GM23248 (cell line): Measurements from ENCODE around the gene NUP160. TPM values are rescaled to one million over a fixed set of nuclear protein-coding genes. Genes with fewer than 3 reads are reported as not detected.

ENCODE experiments used
- DNase-seq: peaks from one replicate; pipeline ENCODE4 v3.0.0-alpha.2; 2015
- H2AFZ ChIP-seq: fragments of 200-600 bp; sonication (generic); 2 replicates; pipeline ENCODE4 v1.6.1; 2016; ENCODE audit warnings: antibody characterized with exemption
- H3F3A ChIP-seq: fragments of 200-600 bp; sonication (generic); 2 replicates; pipeline ENCODE4 v1.6.1; 2016; ENCODE audit warnings: mild to moderate bottlenecking, antibody characterized with exemption, mixed run types; ENCODE audit not compliant: insufficient read depth
- H3K27ac ChIP-seq: fragments of 200-600 bp; sonication (generic); 2 replicates; pipeline ENCODE4 v1.5.1; 2016; ENCODE audit warnings: mild to moderate bottlenecking
- H3K27me3 ChIP-seq: fragments of 200-600 bp; sonication (generic); replicated peaks from 2 replicates; pipeline ENCODE4 v1.6.1; 2016; ENCODE audit warnings: mild to moderate bottlenecking; ENCODE audit not compliant: insufficient read depth
- H3K36me3 ChIP-seq: fragments of 200-600 bp; sonication (generic); 2 replicates; pipeline ENCODE4 v1.6.1; 2016; ENCODE audit warnings: low read depth, mild to moderate bottlenecking
- H3K4me1 ChIP-seq: fragments of 200-600 bp; sonication (generic); 2 replicates; pipeline ENCODE4 v1.6.1; 2016; ENCODE audit warnings: mild to moderate bottlenecking; ENCODE audit not compliant: insufficient read depth
- H3K4me2 ChIP-seq: fragments of 200-600 bp; sonication (generic); one replicate; pipeline ENCODE4 v1.6.1; 2016; ENCODE audit warnings: mild to moderate bottlenecking; ENCODE audit not compliant: unreplicated experiment
- H3K4me3 ChIP-seq: fragments of 200-600 bp; sonication (generic); 2 replicates; pipeline ENCODE4 v1.5.1; 2016; ENCODE audit warnings: mild to moderate bottlenecking
- H3K79me2 ChIP-seq: fragments of 200-600 bp; sonication (generic); 2 replicates; pipeline ENCODE4 v1.6.1; 2016; ENCODE audit warnings: mild to moderate bottlenecking; ENCODE audit not compliant: insufficient read depth
- H3K9ac ChIP-seq: fragments of 200-600 bp; sonication (generic); 2 replicates; pipeline ENCODE4 v1.6.1; 2016; ENCODE audit warnings: mild to moderate bottlenecking
- H3K9me2 ChIP-seq: fragments of 200-600 bp; sonication (generic); 2 replicates; pipeline ENCODE4 v1.6.1; 2016; ENCODE audit warnings: mixed run types, mild to moderate bottlenecking, moderate library complexity; ENCODE audit not compliant: insufficient read depth
- H3K9me3 ChIP-seq: fragments of 200-600 bp; sonication (generic); one replicate; pipeline ENCODE4 v1.6.1; 2017; ENCODE audit warnings: low read depth
- H4K20me1 ChIP-seq: fragments of 200-600 bp; sonication (generic); 2 replicates; pipeline ENCODE4 v1.6.0; 2016; ENCODE audit not compliant: insufficient read depth
- EZH2 ChIP-seq: fragments of 200-600 bp; sonication (generic); IDR thresholded peaks from 2 replicates; pipeline ENCODE4 v1.6.1; 2018; ENCODE audit warnings: antibody characterized with exemption, mild to moderate bottlenecking; ENCODE audit not compliant: insufficient read depth, poor library complexity, severe bottlenecking
- EZH2phosphoT487 ChIP-seq: fragments of 200-600 bp; sonication (generic); IDR thresholded peaks from 2 replicates; pipeline ENCODE4 v1.6.1; 2018; ENCODE audit warnings: antibody characterized with exemption, moderate library complexity, mild to moderate bottlenecking, low read depth; ENCODE audit not compliant: insufficient read depth
- WGBS, 2 experiments: methylation state at CpG; one replicate each; pipeline ENCODE4 v1.1.6; 2015 to 2017; ENCODE audit warnings: low lambda C conversion rate in 2 of 2, low coverage in 1 of 2; ENCODE audit errors: missing lambda C conversion rate in 2 of 2; 5-methylcytosine and 5-hydroxymethylcytosine counted together
- in situ Hi-C: fragments of 300-500 bp; cut with MboI; formaldehyde crosslinking; loops from 2 replicates; pipeline ENCODE4 v1.15.0; 2020
- polyA plus RNA-seq: library from polyadenylated mRNA; unstranded; fragments of >200 nt; fragmentation: Nextera tagmentation; extraction: Ambion mirVana; gene quantifications from 2 replicates; pipeline ENCODE4 v1.2.1, GENCODE V29; 2016
- total RNA-seq: library from RNA; depleted of rRNA; stranded (reverse); fragments of >200 nt; shearing (Covaris generic); gene quantifications from 2 replicates; pipeline ENCODE4 v1.2.3, GENCODE V29; 2014

Gene NUP160
- total and polyA plus RNA-seq, 2 experiments from 2014 or later = 19.5 to 21.0 TPM

DNA sequence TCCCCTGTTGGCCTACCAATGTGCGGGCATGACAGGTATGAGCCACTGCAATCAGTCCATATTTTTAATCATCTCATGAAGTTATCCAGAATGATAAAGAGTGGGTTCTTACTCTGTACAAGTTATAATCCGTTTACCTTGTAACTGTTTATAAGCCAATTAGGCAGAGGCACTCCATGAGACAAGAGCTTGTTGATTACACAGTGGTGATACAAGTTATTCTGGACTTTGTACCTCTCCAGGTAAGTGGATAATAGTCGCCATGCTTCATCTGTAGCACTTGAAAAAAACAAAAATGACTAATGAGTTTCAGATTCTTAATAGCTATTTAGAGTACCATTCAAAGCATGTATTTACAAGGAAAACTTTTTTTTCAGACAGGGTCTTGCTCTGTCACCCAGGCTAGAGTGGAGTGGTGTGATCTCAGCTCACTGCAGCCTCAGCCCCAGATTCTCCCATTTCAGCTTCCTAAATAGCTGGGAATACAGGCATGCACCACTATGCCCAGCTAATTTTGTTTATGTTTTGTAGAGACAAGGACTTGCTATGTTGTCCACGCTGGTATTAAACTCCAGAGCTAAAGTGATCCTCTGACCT is 63.3 kb downstream of the NUP160 start:
- no peaks in the 10 kb centered on the region for H4K20me1 ChIP-seq
- TF ChIP-seq EZH2phosphoT487 (no peak), EZH2 (no peak)
- H3K36me3 ChIP-seq = peaks cover 41% of the 10 kb centered on the region
- H3F3A ChIP-seq = 0 out of 2 replicates have a peak, but pooled peaks cover 14% of the 10 kb centered on the region
- WGBS, 2 experiments = 87 to 91% methylated on average over 4 of the region's 4 CpGs
- H3K9ac ChIP-seq = no peak overlapping the region
- H3K9me2 ChIP-seq = no peaks in the 10 kb centered on the region
- H2AFZ ChIP-seq = no peak overlapping the region
- H3K9me3 ChIP-seq = no peaks in the 10 kb centered on the region
- H3K79me2 ChIP-seq = no peaks in the 10 kb centered on the region
- no peak overlapping the region for H3K4me3 ChIP-seq
- DNase-seq = no peak
- H3K4me2 ChIP-seq = no peak overlapping the region
- H3K27me3 ChIP-seq = no peaks in the 10 kb centered on the region
- H3K27ac ChIP-seq = no peak overlapping the region
- H3K4me1 ChIP-seq = 0 out of 2 replicates have a peak, but pooled peaks cover 7% of the 10 kb centered on the region
- in situ Hi-C loops = no loop called here

- TF ChIP-seq EZH2phosphoT487 = no peak
- TF ChIP-seq EZH2 = no peak
- DNase-seq = no peak
- H3K4me2 ChIP-seq = no peak overlapping the region
- H3K4me1 ChIP-seq = 0 out of 2 replicates have a peak, but pooled peaks cover 7% of the 10 kb centered on the region
- no peak overlapping the region for H2AFZ ChIP-seq
- in situ Hi-C loops = no loop called here
- no peak overlapping the region for H3K27ac ChIP-seq
- 84 to 89% methylated on average over 2 of the region's 2 CpGs for WGBS, 2 experiments
- no peaks in the 10 kb centered on the region for H3K27me3 ChIP-seq
- no peak overlapping the region for H3K9ac ChIP-seq
- peaks cover 55% of the 10 kb centered on the region for H3K36me3 ChIP-seq
- no peaks in the 10 kb centered on the region for H4K20me1 ChIP-seq
- H3K9me2 ChIP-seq = no peaks in the 10 kb centered on the region
- H3K4me3 ChIP-seq = no peak overlapping the region
- no peaks in the 10 kb centered on the region for H3K79me2 ChIP-seq
- 0 out of 2 replicates have a peak, but pooled peaks cover 14% of the 10 kb centered on the region for H3F3A ChIP-seq
- no peaks in the 10 kb centered on the region for H3K9me3 ChIP-seq
Measured at GRCh38 chr11:47783087-47783610, 65.0 kb downstream of the NUP160 start.

DNA sequence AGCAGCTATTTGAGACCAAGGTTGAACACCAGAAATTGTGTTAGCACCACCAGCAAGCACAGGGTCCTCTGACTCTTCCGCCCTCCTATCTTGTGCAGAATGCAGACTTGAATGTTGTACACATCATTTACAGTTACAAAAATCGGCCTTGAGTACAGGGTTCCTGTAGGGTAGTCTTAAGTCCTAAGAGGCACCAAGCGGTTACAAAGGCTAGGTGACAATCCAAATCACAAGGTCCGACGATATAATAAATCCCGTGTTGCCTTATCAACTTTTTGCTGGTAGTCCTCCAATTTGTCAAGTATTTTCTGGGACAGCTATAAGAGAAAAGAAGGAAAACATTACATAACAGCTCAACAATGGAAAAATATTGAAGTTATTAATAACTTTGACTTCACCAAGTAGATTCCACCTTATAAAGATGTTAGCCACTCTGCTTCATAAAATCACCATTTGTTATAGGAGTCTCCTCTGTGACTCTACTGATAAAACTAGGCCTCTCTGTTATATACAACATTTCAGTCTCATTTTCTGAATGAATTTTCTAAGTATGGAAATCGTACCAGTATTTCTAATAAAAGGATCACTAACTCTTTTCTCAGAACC is 69.2 kb downstream of the NUP160 start:
- Histone ChIP-seq H2AFZ (no peak overlapping the region), H4K20me1 (no peaks in the 10 kb centered on the region), H3K27me3 (no peaks in the 10 kb centered on the region), H3K9me2 (no peaks in the 10 kb centered on the region), H3K9ac (no peak overlapping the region), H3K27ac (no peak overlapping the region), H3K4me2 (no peak overlapping the region), H3K36me3 (peaks cover 39% of the 10 kb centered on the region), H3K4me1 (no peaks in the 10 kb centered on the region), H3F3A (no peaks in the 10 kb centered on the region), H3K9me3 (no peaks in the 10 kb centered on the region), H3K79me2 (no peaks in the 10 kb centered on the region), H3K4me3 (no peak overlapping the region)
- DNase-seq = no peak
- in situ Hi-C loops = no loop called here
- TF ChIP-seq EZH2phosphoT487 = no peak
- 80 to 84% methylated on average over 7 of the region's 7 CpGs for WGBS, 2 experiments

DNA sequence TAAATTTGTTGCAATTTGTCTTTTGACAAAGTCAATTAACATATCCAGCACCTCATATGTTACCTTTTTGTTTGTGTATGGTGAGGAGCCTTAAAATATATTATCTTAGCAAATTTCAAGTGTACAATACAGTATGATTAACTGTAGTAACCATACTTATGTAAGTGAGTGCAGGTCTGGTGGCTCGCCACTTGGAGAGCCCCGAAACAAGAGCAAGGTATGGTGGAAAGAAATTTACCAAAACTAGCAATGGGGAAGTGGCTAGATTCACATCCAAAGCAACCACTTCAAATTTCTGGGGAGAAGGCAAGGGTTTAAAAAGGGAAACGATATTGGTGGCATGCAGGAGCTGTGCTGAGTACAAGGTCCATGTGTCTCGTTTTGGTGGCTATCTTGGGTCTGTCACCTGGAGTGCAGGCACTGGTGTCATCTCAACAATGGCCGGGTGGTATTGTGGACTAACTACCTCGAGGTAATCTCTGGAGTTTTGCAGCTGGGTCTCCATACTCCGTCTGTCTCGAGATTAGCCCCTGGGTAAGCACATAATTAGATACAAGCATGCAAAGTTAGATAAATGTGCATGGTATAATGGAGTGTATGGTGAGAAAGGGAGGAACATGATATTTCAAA is 72.8 kb downstream of the NUP160 start:
- H3K27me3 ChIP-seq = no peaks in the 10 kb centered on the region
- in situ Hi-C loops = no loop called here
- H3K4me3 ChIP-seq = no peak overlapping the region
- no peak for DNase-seq
- no peak overlapping the region for H3K4me2 ChIP-seq
- H3K9me3 ChIP-seq = no peaks in the 10 kb centered on the region
- no peaks in the 10 kb centered on the region for H3F3A ChIP-seq
- no peaks in the 10 kb centered on the region for H4K20me1 ChIP-seq
- TF ChIP-seq EZH2 (no peak), EZH2phosphoT487 (no peak)
- H3K27ac ChIP-seq = no peak overlapping the region
- no peaks in the 10 kb centered on the region for H3K79me2 ChIP-seq
- no peaks in the 10 kb centered on the region for H3K9me2 ChIP-seq
- 81 to 83% methylated on average over 8 of the region's 8 CpGs for WGBS, 2 experiments
- no peaks in the 10 kb centered on the region for H3K4me1 ChIP-seq
- no peak overlapping the region for H2AFZ ChIP-seq
- H3K9ac ChIP-seq = no peak overlapping the region
- peaks cover 24% of the 10 kb centered on the region for H3K36me3 ChIP-seq
